Fibroblast of peridontal ligament (primary cell): Measurements from ENCODE around the gene E2F1.

Experiments used
- DNase-seq: peaks from one replicate; pipeline ENCODE4 v3.0.0-alpha.2; 2010; ENCODE audit errors: extremely low read depth

Gene E2F1

DNA sequence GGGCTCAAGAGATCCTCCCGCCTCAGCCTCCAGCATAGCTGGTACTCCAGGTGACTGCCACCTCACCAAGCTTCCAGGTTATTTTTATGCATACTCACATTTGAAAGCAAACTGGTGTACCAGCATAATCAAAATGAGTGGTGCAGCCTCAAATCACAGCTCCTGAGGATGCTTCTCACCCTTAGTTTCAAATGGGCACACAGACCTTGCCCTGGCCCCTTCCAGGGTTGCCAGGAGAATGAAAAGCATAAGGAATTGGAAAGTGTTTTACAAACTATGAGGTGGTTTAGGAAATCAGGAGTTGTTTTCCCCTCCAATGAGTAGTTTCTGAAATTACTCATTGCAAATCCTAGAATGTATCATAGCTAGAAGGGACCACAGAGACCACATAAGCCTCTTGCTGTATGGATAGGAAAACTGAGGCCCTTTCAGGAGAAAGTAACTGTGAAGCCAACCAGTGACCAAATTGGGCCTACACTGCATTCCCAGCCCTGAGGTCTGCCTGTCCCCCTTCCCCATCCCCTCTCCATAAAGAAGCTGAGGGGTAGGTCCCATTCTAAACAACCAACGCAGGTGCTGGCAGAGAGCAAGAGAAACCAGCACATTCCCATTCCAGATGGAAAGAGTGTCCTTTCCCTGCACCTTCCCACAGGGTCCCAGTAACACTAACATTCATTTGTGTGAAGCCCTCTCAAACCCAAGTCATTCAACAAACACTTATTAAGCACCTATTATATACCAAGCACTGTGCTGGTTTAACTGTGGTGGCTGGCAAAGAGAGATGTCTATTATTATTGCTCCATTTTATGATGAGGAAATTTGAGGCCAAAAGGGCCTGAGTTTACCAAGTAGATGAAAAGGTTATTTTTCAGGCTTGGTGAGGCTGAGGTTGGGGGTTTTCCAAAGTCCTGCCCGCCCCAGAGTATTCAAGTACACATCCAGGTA, 2.1 kb upstream of the E2F1 start:
- no peak for DNase-seq

GRCh38 chr20:33687370-33687915, 1.3 kb upstream of the E2F1 start:
- DNase-seq, result no peak

DNA sequence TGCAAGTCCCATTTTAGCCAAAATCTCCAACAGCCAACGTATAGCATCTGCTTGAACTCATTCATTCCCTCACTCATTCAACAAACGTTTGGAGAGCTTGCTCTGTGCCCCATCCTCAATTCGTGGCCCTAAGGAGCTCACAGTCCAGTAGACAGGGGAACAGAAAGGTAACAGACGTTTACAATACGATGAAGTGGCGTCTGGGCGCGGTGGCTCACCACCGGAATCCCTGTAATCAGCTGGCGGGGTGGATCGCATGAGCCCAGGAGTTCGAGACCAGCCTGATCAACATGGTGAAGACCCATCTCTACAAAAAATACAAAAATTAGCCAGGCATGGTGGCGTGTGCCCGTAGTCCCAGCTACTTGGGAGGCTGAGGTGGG, 790 bp upstream of the E2F1 start:
- DNase-seq, result no peak

GRCh38 chr20:33685328-33686099, 671 bp downstream of the E2F1 start:
- DNase-seq, result no peak

GRCh38 chr20:33684533-33685327, 1.5 kb downstream of the E2F1 start:
- DNase-seq, result no peak

DNA sequence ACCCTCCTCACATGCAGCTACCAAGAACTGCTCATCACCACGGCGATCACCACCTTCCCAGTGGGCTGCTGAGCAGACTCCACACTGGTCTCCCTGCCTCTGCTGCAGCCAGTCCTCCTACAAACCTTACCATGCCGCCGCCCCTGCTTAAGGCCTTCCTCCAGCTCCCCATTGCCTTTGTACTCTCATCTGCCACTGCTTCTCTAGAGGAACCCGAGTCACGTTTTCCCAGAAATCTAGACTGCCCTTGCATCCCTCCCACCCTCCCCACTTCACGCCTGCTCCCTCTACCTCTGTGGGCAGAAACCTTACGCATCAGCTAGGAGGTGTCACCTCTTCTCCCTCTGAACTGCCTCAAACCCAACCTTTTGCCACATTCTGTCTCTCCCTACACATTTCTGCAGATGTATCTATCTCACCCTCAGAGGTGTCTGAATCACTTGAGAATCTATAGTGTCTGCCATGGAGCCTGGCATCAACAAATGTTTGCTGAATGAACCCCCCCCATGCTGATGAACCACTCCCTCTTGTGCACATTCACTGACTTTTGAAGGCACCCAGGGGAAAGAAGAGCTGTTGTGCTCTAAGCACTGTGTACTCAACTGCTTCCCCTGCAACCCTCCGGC, 4.3 kb downstream of the E2F1 start:
- DNase-seq, result no peak

DNA sequence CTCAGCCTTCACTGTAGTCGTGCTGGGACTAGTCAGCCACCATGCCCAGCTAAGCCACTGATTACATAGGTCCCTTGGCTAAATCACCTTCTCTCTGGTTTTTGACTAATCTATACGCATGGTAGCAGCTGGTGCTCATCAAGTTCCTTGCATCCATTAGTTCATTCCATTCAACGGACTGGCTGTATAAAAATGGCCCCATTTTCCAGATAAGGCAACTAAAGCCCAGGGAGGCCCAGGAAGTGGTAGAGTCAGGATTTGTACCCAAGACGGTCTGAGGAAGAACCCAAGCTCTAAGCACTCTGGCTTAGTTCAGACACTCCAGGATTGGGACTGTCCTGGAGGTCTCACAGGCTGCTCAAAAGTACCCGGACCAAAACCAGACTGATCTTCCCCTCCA, 4.9 kb downstream of the E2F1 start:
- no peak for DNase-seq

- DNase-seq, result peak; percentile 83
Measured at GRCh38 chr20:33680686-33681085, 5.5 kb downstream of the E2F1 start.

GRCh38 chr20:33679758-33680485, 6.3 kb downstream of the E2F1 start:
- DNase-seq, result no peak

DNA sequence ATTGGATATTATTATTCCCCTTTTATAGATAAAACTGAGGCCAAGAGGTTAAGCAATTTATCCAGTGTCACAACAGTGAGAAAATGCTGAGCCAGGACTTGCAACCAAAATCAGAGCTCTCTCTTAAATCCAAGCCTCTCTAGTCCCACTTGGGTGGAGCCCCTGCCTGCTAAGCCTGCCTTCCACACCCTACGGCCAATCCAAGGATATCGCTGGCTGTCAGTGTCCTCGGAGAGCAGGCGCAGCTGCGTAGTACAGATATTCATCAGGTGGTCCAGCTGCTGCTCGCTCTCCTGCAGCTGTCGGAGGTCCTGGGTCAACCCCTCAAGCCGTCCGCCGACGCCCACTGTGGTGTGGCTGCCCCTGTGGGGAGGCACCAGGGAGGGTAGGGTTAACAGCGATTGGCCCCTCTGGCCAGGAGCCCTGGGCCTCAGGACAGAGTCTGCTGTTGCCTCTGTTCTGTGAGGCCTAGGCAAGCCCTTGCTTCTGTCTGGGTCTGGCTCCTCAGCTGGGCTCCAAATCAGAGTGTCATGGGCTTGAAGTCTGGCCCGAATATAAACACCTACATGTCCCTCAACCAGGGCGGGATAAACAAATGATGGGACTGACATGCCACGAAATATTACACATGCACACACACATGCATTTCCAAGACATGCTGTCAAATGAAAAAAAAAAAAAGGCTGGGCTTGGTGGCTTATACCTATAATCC, 8.0 kb downstream of the E2F1 start:
- DNase-seq, result no peak

DNA sequence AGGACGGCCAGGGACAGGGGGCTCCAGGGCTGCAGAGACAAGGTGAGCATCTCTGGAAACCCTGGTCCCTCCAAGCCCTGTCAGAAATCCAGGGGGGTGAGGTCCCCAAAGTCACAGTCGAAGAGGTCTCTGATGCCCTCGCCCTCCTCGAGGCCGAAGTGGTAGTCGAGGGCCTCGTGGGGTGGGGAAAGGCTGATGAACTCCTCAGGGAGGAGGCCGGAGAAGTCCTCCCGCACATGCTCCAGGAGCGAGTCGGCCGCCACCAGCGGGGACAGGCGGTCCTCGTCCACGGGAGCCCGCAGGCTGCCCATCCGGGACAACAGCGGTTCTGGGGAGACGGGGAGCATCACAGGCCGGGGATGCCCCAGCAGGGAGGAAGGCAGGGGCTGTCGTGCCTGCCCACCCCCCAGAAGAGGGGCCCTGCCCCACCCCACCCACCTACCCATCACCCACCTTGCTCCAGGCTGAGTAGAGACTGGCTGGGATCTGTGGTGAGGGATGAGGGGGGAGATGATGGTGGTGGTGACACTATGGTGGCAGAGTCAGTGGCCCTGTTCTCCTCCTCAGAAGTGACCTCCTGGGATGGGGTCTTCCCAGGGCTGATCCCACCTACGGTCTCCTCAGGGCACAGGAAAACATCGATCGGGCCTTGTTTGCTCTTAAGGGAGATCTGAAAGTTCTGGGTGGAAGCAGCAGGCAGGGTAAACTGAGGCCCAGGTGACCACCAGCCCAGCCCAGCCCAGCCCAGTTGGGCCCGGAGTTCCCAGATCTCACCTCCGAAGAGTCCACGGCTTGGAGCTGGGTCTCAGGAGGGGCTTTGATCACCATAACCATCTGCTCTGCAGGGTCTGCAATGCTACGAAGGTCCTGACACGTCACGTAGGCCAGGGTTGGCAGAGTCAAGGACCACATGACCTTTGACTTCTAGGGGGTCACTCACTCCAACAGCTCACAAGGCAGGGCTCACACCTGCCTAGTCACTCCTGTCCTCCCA, 9.2 kb downstream of the E2F1 start:
- DNase-seq, result no peak

GRCh38 chr20:33676121-33676520, 10.1 kb downstream of the E2F1 start:
- no peak for DNase-seq

GRCh38 chr20:33675136-33675959, 10.8 kb downstream of the E2F1 start:
- peak; percentile 48 for DNase-seq

GRCh38 chr20:33674294-33675135, 11.7 kb downstream of the E2F1 start, which contains the start of gene NECAB3:
NECAB3 (minus strand) TSS chr20:33674428; CDS start chr20:33674352, 76 bp downstream.
- peak; percentile 46 for DNase-seq

DNA sequence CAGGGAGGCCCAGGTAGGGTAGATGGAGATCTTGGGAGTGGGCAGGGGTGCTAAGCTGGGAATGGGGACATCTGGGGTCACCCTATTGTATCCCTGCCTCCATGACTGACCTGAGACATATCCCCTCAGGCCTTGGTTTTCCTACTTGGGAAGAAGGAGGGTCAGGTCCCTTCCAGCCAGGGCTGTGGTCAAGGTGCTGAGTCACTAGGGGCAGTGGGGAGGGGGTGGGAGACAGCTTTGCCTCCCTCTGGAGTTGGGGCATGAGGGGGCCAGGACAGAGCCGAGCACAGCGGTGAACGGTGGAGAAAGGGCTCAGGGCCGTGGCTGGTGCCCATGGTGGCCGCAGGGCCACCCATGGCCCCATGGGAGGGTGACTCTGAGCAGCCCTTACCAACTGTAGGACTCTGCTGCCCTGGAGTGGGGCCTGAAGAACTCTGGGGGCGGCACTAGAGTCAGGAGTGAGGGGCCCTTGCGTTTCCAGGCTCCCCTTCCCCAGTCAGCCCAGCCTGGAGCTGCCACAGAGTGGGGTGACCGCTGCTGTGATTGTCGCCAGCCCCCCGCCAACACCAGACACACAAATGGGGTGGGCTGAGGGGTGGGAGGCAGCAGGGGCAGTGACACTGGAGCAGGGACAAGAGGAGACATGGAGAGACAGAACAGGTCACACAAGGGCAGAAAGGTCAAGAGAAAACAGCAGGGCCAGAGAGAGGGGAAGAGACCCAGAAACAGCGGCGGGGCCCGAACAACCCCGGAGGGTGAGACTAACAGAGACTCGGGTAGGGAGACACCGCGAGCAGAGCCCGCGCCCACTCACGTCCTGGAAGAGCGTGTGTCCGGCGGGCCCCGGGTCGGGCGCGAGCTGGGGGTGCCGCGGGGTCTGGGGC, 12.5 kb downstream of the E2F1 start:
- DNase-seq, result no peak

- DNase-seq, result no peak
Measured at GRCh38 chr20:33673114-33673409, 13.1 kb downstream of the E2F1 start.
